Glomerular visceral epithelial cell (primary cell): ENCODE results near the gene CACNA1B.
"Not testable (repeated sequence)": the region's sequence is repeated elsewhere in the genome, so short reads cannot be mapped to it uniquely, and the experiment has no call there.

Source experiments
- DNase-seq: peaks from one replicate; pipeline ENCODE4 v3.0.0-alpha.2; 2016; ENCODE audit errors: extremely low spot score

CACNA1B gene

DNA sequence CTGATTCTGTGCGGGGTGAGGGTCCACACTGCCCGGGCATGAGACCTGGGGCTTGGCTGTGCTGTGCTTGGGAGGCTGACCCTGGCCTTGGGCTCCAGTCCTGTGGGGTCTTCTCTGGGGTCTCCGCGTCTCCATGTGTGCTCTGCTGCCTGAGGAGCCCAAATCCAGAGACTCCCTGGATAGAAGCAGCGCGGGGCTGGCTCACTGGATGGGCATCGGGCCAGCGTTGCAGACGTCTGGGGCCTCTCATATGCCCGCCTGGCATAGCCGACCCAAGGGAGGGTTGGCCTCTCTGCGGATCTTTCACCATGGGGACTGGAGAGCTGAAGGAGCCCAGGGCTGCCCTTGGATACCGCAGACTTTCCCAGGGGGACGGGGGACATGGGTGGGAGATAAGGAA is 12.4 kb downstream of the CACNA1B start:
- DNase-seq = not testable (repeated sequence)

DNA sequence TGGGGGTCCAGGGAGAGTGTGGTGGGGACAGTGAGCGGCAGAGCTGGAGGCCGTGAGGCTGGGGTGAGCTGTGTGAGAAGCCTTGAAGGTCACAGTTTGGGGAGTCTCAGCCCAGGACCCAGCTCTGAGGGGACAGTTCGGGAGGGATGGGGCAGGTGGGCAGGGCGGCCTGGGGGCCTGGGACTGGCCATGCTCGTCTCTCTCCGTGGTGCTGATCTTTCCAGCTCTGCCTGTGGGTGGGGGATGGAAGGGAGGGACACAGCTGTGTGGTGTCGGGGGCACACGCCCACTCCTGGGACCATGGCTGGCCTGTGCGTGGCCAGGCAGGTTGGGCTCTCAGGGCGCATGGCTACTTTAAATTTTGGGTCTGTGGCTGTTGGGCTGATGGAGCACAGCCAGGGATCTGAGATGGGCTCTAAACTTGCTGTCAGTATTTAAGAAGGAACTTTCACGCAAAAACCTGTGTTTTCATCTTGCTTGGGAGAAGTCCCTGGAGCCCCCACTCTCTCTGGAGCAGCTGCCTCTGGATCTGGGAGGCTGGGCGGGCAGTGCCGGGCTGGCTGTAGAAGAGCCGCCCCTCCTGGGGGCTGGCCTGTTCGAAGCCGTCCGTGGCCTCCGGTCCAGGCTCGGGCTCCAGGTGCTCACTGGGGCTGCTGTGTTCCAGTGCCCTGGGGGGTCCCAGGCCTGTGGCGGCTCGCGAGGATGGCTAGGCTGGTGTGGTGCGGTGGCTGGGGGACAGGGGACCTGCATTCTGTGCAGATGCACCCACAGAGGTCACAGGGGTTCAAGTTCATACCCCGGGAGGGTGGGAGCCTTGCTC is 13.4 kb downstream of the CACNA1B start:
- DNase-seq = not testable (repeated sequence)

DNA sequence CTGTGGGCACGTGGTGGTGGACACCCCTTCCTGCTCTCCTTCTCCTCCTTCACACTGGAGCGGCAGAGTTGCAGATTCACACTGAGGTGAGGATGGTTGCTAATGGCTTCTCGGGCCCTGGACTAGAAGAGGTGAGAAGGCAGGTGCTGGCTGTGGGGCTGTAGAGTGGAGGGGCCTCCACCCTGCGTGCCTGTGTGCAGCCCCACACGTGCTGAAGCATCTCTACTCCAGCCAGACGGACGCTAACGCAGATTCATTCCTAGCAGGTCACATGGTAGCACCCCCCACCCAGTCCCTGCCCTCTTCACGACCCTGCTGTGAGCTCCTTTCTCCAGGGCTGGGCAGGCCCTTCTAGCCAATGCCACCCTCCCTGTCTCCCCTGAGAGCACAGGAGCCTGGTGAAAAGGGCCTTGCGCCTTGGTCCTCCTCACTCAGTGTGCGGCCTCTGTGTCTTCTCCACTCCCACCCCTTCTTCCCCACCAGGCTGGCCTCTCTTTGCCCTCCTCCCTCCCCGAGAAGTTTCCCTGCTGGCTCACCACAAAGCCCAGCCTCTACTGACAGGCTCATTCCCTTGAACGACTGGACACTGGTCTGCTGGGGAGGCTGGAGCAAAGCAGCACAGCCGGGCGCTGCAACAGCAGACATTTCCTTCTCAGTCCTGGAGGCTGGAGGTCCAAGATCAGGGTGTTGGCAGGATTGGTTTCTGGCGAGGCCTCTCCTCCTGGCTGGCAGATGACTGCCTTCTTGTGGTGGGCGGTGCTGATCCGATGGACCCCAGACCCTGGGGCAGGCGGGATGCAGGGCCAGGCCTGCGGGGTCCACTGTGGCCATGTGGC is 14.2 kb downstream of the CACNA1B start:
- DNase-seq = no peak

DNA sequence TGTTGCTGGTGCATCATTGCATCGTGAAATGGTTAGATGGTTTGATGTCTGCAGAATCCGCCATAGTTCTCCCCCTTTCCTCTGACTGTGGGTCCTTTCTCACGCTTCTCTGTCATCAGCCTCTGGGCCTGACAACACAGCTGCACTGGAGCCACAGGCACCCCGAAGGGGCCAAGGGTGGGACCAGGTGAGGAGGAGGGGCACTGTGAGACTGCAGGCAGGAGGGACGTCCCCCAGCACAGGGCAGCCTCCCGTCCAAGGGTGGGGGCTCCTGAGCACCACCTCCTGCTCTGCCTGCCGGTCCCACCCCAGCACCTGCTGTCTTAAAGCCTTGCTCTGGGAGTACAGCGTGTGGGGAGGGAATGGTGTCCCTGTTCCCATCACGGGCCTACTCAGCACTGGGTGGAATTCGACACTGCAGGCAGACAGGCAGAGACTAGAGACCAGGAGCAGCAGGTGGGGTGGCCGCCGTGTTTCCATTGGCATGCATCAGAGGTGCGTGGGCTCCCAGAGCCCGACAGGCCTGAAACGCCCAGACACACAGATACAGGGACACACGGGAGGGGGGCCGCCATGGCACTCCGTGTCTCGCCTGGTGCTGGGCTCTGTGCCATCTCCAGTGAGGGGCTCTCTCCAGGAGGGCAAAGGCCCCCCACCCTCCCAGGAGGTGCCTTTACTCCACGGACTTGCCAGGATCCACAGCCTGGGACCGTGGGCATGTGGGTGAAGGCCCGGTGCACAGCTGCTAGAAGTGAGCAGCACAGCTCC is 15.0 kb downstream of the CACNA1B start:
- no peak for DNase-seq

DNA sequence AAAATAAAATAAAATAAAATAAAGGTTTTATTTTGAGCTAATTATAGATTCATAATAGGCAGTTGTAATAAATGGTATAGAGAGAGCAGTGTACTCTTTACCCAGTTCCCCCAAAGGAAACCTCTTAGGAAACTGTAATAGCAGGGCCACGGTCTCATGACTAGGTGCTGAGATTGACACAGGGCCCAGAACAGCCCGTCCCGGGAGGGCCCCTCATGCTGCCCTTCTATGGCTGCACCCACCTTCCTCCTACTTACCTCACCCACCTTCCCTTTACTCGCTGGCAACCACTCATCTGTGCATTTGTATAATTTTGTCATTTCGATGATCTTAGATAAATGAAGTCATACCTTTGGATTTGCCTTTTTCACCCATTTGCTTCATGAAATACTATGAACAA is 16.1 kb downstream of the CACNA1B start:
- no peak for DNase-seq

DNA sequence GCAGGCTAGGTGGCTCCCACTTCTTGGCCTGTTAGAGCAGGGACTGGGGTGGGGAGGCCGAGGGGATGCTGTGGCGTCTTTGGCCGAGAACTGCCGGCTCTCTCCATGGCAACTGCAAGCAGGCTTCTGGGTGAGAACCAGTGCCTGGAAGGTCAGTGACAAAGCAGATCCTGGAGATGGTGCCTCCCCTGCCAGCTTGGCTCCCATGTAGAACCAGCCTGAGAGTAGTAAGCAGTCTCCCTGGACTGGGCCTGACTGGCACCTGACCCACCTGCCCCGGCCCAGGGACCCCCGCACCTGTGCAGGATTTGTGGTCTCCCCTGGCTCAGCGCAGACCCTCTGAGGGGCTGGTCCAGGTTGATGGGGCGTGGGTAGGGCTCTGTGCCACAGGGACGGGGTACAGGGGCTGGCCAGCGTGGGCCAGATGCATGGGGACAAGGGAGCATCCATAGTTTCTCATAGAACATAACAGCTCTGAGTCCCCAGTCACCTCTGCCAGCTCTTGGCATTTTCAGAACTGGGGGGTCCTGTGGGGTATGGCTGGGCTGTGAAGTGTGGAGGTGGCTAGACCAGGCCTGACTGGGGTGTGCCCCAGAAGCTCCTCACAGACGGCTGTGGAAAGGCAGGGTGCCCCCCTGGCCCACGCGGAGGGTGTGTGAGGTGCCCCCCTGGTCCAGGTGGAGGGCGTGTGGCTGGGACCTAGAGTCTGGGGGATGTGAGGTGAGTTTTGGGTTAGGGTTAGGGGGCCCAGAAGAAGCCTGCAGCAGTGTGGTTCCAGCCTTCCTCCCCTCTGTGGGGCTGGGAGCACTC is 22.2 kb downstream of the CACNA1B start:
- no peak for DNase-seq

DNA sequence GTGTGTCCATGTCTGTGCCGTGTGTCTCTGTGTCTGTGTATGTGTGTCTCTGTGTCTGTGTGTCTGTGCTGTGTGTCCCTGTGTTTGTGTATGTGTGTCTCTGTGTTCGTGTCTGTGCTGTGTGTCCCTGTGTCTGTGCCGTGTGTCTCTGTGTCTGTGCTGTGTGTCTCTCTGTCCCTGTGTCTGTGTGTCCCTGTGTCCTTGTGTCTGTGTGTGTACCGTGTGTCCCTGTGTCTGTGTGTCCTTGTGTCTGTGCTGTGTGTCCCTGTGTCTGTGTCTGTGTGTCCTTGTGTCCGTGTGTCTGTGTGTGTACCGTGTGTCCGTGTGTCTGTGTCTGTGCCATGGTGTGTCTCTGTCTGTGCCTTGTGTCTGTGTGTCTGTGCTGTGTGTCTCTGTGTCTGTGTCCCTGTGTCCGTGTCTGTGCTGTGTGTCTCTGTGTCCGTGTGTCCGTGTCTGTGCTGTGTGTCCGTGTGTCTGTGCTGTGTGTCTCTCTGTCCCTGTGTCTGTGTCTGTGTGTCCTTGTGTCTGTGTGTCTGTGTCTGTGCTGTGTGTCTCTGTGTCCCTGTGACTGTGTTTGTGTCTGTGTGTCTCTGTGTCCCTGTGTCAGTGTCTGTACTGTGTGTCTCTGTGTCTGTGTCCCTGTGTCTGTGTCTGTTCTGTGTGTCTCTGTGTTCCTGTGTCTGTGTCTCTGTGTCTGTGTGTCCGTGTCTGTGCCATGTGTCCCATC is 23.2 kb downstream of the CACNA1B start:
- no peak for DNase-seq

DNA sequence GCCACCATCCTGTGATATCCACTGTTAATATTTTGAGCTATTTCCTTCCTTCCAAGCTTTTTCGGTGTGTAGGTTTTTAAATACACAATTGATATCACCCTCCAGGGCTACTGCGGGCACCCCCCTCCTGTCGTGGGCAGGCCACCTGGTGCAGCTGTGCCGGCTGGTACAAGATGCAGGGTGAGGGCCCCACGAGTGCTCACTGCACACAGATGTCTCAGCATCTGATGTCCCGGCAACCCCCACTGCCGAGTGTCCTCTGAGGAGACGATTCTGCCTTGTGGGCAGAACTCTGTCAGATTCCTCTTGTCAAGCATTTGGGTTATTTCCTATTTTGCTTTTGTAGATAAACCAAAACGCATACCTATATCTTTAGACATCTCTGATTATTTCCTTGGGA is 25.1 kb downstream of the CACNA1B start:
- DNase-seq = no peak

DNA sequence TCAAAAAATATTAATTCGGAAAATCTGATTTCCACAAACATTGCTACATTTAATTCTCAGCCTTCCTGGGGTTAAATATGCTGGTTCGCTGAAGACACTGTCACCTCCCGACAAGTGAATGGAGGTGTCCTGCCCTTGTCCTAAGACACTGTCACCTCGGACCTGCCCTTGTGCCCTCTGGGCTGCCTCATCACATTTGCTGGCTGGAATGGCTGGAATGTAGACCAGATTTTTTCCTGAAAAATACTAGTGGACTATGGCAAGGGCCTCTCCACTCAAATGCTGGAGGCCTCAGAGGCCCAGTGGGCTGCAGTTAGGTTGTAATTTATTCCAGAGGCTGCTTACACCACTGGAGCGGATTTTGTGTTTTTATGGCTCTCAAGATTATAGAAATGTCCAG is 28.2 kb downstream of the CACNA1B start:
- DNase-seq = no peak

DNA sequence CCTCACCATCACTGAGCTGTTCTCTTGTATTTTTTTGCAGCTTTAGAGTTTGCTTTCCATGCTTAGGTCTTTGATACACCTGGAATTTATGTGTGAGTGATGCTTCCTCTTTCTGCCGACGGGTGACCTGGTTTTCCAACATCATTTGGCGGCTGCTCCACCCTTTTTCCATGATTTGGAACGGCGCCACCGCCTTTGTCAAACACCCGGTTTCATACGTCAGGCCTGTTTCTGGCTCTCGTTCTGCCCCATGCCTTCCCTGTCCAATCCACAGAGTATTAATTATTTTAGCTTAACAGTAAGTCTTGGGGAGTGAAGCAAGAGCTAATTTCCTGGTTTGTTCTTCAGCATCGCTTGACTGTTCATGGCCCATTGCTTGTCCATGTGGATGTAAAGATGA is 30.2 kb downstream of the CACNA1B start:
- no peak for DNase-seq

DNA sequence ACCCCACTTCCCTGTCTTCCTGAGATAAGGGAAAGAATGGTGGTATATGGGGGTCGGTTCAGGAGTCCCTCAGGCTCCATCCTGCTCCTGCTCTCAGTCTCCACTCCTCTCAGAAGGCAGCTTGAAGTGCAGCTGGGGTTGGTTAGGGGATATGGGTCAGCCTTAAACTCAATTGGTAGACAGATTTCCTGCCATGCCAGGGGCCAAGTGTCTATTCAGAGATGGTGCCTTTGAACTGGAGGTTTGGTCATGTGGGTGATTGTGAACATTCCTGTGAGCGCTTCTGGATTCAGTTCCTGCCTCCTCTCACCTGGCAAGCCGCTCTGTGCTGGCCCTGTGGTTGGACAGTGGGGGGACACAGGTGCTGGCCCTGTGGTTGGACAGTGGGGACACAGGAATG is 35.1 kb downstream of the CACNA1B start:
- DNase-seq = no peak

DNA sequence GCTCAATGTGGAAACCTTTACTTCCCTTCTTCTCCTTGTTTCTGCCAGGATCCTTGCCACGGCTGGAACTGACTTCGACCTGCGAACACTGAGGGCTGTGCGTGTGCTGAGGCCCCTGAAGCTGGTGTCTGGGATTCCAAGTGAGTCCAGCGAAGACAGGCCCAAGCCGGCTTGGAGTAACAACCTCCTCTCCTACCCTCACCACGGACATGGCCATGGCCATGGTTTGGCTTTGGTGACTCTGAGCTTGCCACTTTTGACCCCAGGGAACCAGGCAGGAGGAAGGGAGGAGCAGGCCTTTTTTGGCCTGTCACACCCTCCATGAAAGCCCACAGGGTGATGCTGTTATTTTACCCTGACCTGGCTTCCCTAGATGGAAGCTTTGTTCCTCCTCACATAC is 35.5 kb downstream of the CACNA1B start:
- no peak for DNase-seq

DNA sequence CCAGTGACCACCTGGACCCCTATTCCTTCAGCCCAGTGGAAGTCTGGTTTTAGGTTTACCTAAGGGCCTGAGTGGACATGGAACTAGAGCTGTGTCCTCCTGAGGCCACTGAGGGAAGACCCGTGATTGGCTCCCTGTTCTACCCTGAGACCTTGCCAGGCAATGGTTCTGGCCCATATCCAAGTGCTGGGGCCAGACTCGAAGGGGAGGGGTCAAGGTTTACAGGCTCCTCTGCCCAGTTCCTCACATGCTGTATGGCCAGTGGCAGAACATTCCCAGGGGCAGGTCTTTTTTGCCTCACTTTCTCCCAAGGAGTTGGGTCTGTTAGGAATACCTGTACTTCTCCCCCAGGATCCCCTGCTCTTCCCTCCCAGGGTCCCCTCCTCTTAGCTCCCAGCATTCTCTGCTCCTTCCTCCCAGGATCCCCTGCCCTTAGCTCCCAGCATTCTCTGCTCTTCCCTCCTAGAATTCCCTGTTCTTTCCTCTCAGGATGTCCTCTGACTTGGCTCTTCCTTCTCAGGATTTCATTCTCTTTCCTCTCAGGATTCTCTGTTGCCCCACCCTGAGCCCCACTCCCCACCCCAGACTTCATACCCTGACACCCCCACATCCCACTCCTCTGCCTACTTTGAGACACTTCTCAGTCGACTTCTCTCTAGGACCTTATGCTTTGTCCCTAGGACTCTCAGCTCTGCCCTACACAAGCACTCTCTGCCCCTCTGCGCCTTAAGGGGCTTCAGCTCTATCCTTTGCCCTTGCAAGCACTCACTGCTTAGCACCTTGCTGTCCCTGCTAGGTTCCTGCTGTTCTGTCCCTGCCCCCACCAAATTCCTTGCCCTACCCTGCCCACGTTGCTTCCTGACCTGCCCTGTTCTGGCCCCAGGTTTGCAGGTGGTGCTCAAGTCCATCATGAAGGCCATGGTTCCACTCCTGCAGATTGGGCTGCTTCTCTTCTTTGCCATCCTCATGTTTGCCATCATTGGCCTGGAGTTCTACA is 36.5 kb downstream of the CACNA1B start:
- DNase-seq = no peak

DNA sequence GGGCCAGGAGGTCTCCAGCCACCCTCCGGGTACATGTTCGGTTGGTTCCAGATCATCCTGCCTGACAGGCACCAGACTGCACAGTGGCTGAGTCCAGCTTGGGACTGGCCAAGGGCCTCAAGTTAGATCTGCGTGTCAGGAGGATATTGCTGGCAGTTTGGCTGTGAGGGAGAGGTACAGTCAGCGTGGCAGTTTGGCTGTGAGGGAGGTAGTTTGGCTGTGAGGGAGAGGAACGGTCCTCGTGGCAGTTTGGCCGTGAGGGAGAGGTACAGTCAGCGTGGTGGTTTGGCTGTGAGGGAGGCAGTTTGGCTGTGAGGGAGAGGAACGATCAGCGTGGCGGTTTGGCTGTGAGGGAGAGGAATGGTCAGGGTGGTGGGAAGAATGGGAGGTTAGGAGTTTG is 39.0 kb downstream of the CACNA1B start:
- DNase-seq = no peak

DNA sequence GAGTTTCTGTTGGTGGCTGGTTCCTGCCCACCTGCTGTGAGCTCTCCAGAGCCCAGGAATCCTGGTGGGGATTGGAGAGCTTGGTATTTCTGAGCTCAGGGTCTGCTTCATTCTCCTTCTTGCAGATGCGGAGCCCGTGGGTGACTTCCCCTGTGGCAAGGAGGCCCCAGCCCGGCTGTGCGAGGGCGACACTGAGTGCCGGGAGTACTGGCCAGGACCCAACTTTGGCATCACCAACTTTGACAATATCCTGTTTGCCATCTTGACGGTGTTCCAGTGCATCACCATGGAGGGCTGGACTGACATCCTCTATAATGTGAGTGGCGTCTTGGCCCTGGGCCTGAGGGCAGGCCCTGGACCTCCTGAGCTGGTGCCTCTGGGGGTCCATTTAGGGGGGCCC is 39.5 kb downstream of the CACNA1B start:
- DNase-seq = no peak

DNA sequence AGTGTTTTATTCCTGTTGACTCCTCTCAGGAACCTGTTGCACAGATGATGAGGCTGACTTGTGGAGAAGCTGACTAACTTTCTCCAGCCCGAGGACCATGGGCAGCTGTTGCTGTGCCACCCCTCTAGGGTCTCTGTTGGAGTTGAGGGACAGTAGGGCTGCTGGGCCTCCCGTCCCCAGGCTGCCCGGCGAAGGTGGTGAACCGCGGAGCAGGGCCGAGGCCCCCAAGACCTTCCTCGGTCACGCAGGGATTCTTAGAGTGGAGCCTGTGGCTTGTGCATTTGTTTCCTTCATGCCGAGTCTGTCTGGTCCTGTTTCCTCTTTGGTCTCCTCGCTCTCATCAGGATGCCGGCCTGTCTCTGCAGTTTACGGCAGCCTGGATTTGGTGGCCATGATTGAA is 40.2 kb downstream of the CACNA1B start:
- DNase-seq = no peak

DNA sequence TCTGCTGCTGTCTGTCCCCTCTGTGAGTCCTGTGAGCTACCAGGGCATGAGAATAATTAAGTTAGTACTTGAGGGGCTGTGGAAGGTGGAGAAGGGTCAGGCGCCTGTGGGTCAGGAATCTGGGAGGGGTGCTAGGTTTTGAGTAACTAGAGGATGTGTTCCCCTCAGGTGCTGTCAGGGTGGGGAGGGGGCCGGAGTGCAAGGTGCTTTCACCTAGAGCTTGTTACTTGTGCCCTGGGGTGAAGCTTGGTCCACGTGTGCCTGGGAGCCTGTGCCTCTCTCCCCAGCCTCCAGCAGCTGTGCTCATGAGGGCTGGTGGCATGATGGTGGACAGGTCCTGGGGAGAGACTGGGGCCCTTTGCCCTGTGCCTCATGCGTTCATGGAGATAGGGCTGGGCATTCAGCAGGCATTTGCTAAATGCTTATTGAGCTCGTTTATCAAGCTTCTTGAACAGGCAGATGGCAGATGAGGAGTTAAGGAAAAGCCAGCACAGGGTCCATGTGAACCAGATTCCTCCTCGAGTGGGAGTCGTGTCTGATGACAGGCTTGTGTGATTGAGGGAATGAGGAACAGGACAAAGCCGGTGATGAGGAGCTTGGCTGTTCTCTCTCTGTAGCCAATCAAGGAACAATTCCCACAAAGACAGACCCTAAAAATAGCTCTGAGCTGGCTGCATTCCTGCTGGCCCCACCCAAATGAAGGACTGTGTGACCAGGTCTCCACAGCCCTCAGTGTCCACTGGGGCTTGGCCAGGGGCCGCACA is 40.9 kb downstream of the CACNA1B start:
- no peak for DNase-seq

DNA sequence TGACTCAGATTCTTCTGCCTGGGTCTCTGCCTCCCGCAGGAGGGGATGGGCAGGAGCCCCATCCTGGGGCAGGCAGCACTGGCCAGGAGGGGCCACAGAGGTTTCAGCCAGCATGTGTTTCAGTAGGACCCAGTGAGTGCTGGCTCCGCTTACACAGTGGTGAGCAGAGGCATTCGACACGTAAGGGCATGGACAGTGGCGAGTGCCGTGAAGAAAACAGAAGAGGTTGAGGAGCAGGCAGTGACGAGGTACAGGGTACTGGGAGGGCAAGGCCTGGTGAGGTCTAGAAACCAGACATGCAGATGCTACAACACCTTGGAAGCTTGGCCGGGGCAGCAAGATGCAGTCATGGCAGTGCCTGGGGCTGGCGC is 41.5 kb downstream of the CACNA1B start:
- DNase-seq = no peak

DNA sequence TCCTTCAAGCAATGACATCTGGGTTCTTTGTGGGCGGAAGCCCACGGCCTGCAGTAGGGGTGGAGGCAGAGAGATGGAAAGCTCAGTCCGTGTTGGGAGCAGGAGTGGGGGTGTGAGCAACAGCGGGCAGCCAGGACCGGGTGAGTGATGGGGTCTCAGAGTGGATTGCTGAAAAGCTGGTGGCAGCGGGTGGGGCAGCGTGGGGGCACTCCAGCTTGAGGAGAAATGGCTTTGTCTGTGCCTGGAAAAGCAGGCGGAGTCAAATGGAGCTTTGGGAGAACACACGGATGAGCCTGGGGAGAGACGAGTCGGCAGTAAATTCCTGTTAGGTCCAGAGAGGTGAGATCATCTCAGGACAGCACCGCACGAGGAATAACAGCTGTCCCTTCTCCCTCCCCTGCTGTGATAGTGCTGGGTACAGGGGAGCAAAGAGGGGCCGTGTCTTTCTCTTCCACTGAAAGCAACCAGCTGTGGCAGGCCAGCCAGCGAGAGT is 42.1 kb downstream of the CACNA1B start:
- no peak for DNase-seq
